Measurements from ENCODE around the gene SDR42E2. TPM values are rescaled to one million over a fixed set of nuclear protein-coding genes. Genes with fewer than 3 reads are reported as not detected.
"Not testable (repeated sequence)": the region's sequence is repeated elsewhere in the genome, so short reads cannot be mapped to it uniquely, and the experiment has no call there.

The SDR42E2 gene
- total and polyA plus RNA-seq, 2 of the 8 experiments (the other 6 are each of a cell fraction or from before 2014, with no cell fraction given) = 0.08 TPM; not detected in 1

GRCh38 chr16:22152316-22152715 is 10.0 kb upstream of the SDR42E2 start (continued):
- no peak for TF ChIP-seq CTCF (IDR thresholded peaks at IDR 0.05; ENCODE audit: control extremely low read depth in 1 of 3, insufficient read depth in 1 of 3, low read depth in 1 of 3, low read length in 3 of 3)
- TF ChIP-seq TAF7 (optimal IDR thresholded peaks at IDR 0.05; ENCODE audit: borderline replicate concordance, low read depth, low read length) = no peak
- TF ChIP-seq MAFK (IDR thresholded peaks at IDR 0.05; ENCODE audit: low read depth, low read length) = no peak

DNA sequence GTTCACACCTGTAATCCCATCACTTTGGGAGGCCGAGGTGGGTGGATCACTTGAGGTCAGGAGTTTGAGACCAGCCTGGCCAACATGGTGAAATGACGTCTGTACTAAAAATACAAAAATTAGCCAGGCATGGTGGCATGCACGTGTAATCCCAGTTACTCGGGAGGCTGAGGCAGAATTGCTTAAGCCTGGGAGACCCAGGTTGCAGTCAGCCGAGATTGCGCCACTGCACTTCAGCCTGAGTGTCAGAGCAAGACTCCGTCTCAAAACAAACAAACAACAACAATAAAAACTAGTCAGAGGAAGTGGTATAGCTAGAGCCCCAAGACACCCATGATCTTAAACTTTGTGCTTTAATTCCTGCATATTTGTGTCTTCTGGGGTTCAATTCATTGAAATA is 9.2 kb upstream of the SDR42E2 start:
- H2BK15ac ChIP-seq (ENCODE audit: low read length); H4K5ac ChIP-seq (ENCODE audit: insufficient read length, low read depth, low read length); H2BK12ac ChIP-seq (ENCODE audit: low read depth, low read length); H3K36me3 ChIP-seq (ENCODE audit: control insufficient read depth in 2 of 4, insufficient read depth in 4 of 4, low read length in 3 of 4); H3K23ac ChIP-seq (ENCODE audit: insufficient read length); H2AFZ ChIP-seq (ENCODE audit: low read length); H2BK20ac ChIP-seq (ENCODE audit: low read length); H4K91ac ChIP-seq (replicated peaks; ENCODE audit: insufficient read length, low read length); H3K23me2 ChIP-seq (ENCODE audit: low read depth, low read length); H3K56ac ChIP-seq (replicated peaks; ENCODE audit: insufficient read length, low read depth, low read length); H3K27ac ChIP-seq (ENCODE audit: low read depth, low read length); H3K79me1 ChIP-seq (ENCODE audit: low read depth, low read length); H3K27me3 ChIP-seq (replicated peaks in 1 of 4; ENCODE audit: control insufficient read depth in 3 of 4, extremely low read depth in 1 of 4, insufficient read depth in 3 of 4, low read length in 3 of 4); H4K20me1 ChIP-seq (replicated peaks in 1 of 2; ENCODE audit: control insufficient read depth in 1 of 2, insufficient read depth in 2 of 2, low read length in 2 of 2); H3K4me1 ChIP-seq (replicated peaks in 1 of 4; ENCODE audit: control insufficient read depth in 3 of 4, insufficient read depth in 4 of 4, low read length in 3 of 4); H2BK5ac ChIP-seq (ENCODE audit: low read depth, low read length); H3K9me3 ChIP-seq (ENCODE audit: insufficient read depth in 2 of 2, low read depth in 1 of 2, low read length in 1 of 2); H3K14ac ChIP-seq (ENCODE audit: insufficient read length); H3K79me2 ChIP-seq (ENCODE audit: control insufficient read depth in 1 of 2, insufficient read depth in 2 of 2, low read length in 2 of 2); H3K4me3 ChIP-seq (ENCODE audit: extremely low read depth in 1 of 4, insufficient read depth in 2 of 4, low read depth in 3 of 4, low read length in 4 of 4); H4K8ac ChIP-seq (ENCODE audit: extremely low read depth, insufficient read depth, low read length); FAIRE-seq; H3K18ac ChIP-seq (ENCODE audit: extremely low read depth, low read length); H3K4ac ChIP-seq (replicated peaks; ENCODE audit: insufficient read length, low read depth, low read length); H3K4me2 ChIP-seq (ENCODE audit: insufficient read depth in 1 of 2, low read depth in 2 of 2, low read length in 2 of 2); DNase-seq (ENCODE audit: low read depth in 1 of 2, low spot score in 2 of 2); H2BK120ac ChIP-seq (replicated peaks; ENCODE audit: low read depth, low read length); H2AK5ac ChIP-seq (ENCODE audit: low read depth, low read length); H3K9ac ChIP-seq (replicated peaks in 1 of 4; ENCODE audit: extremely low read depth in 1 of 4, low read depth in 3 of 4, low read length in 3 of 4): not testable (repeated sequence)
- POLR2A ChIA-PET (ENCODE audit: partially characterized antibody) = interaction anchor here (1.5 kb wide), 1 partner anchor 24 kb away, joined by 3 read pairs; no protein-coding TSS in a partner anchor
- CTCF ChIA-PET (ENCODE audit: partially characterized antibody) = interaction anchor here (1.3 to 6.3 kb wide), 4 partner anchors 13 to 36 kb away, joined by 5 to 42 read pairs (median 5); no protein-coding TSS in a partner anchor
- 92% methylated on average over 7 of the region's 7 CpGs; no CpG with 5 or more reads in 1 of the 2 experiments for WGBS, 2 experiments (ENCODE audit: extremely low coverage in 1 of 2, insufficient coverage in 1 of 2, insufficient read length in 1 of 2, insufficient replicate concordance in 2 of 2, low coverage in 1 of 2, low lambda C conversion rate in 2 of 2, missing lambda C conversion rate in 1 of 2)
